Activated T-cell treated with anti-CD3 and anti-CD28 coated beads for 1 hour (primary cell): ENCODE data around the gene CUX1.

Experiments used
- DNase-seq: peaks from one replicate; pipeline ENCODE4 v3.0.0-alpha.2; 2020; ENCODE audit warnings: low read depth

Gene CUX1

GRCh38 chr7:102185796-102186195 lies 368.4 kb downstream of the CUX1 start:
- no peak for DNase-seq

- DNase-seq, result no peak
Measured at GRCh38 chr7:102186306-102186705, 368.9 kb downstream of the CUX1 start.

- DNase-seq, result no peak
Measured at GRCh38 chr7:102188746-102189145, 371.3 kb downstream of the CUX1 start.

- DNase-seq, result no peak
Measured at GRCh38 chr7:102189756-102190155, 372.3 kb downstream of the CUX1 start.

- no peak for DNase-seq
Measured at GRCh38 chr7:102190776-102191350, 373.4 kb downstream of the CUX1 start.

GRCh38 chr7:102191556-102192379 lies 374.3 kb downstream of the CUX1 start:
- DNase-seq, result no peak

- no peak for DNase-seq
Measured at GRCh38 chr7:102192790-102193189, 375.4 kb downstream of the CUX1 start.

GRCh38 chr7:102193806-102194205 lies 376.4 kb downstream of the CUX1 start:
- no peak for DNase-seq

GRCh38 chr7:102195361-102195760 lies 377.9 kb downstream of the CUX1 start:
- no peak for DNase-seq

- no peak for DNase-seq
Measured at GRCh38 chr7:102196028-102196427, 378.6 kb downstream of the CUX1 start.

GRCh38 chr7:102197161-102197560 lies 379.7 kb downstream of the CUX1 start:
- no peak for DNase-seq

- DNase-seq, result no peak
Measured at GRCh38 chr7:102197599-102197998, 380.2 kb downstream of the CUX1 start.

GRCh38 chr7:102198417-102198956 lies 381.1 kb downstream of the CUX1 start:
- no peak for DNase-seq

GRCh38 chr7:102201576-102201975 lies 384.1 kb downstream of the CUX1 start:
- DNase-seq, result no peak

GRCh38 chr7:102202556-102202955 lies 385.1 kb downstream of the CUX1 start:
- DNase-seq, result no peak

- no peak for DNase-seq
Measured at GRCh38 chr7:102203218-102203617, 385.8 kb downstream of the CUX1 start.

GRCh38 chr7:102204212-102204611 lies 386.8 kb downstream of the CUX1 start:
- no peak for DNase-seq

GRCh38 chr7:102205915-102206314 lies 388.5 kb downstream of the CUX1 start:
- DNase-seq, result no peak

GRCh38 chr7:102208826-102209225 lies 391.4 kb downstream of the CUX1 start:
- DNase-seq, result no peak

GRCh38 chr7:102210787-102211186 lies 393.4 kb downstream of the CUX1 start:
- DNase-seq, result no peak

GRCh38 chr7:102211590-102212550 lies 394.4 kb downstream of the CUX1 start:
- DNase-seq, result no peak

GRCh38 chr7:102214477-102215072 lies 397.1 kb downstream of the CUX1 start:
- DNase-seq, result no peak
